ELR (cell line): ENCODE data around the gene CNNM3.
"Not testable (repeated sequence)": the region's sequence is repeated elsewhere in the genome, so short reads cannot be mapped to it uniquely, and the experiment has no call there.

Experiments
- DNase-seq: peaks from one replicate; pipeline ENCODE4 v3.0.0-alpha.2; 2015; ENCODE audit warnings: low read depth

CNNM3 gene

GRCh38 chr2:96816127-96816835, at the start of gene CNNM3:
TSS of gene CNNM3 (plus strand) at chr2:96816268. CDS start at chr2:96816278, 10 bp downstream.
- peak; percentile 95 for DNase-seq

DNA sequence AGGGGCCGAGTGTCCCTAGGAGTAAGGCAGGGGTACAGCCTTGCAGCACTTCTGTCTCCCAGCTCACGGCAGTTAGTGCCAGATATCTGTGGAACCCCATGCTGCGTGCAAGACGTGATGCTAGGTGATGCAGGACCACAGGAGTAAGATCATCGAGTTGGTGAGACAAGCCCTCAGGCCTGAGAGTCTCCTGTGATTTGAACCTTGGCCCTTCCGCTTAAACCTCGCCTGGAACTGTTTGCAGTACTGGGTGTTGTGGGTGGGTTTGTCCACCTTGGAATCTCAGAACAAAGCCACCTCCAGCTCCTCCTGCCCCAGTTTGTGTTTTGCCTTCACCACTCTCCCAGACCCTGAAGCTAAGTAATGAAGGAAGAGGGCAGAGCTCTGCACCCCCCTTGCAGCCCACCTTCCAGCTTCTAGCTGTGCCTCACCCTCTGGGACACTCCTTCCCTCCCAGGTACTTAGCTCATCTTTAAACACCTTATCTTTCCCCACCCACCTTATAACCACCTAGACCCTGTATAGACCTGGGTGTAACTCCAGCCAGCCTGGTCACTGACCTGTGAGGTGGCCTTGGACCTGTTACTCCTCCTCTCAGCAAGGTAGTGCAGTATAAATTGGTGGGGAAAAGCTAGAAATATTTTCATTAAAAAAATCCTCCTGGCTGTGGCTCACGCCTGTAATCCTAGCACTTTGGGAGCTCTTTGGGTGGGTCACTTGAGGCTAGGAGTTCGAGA, 48.8 kb upstream of the CNNM3 start:
- DNase-seq = no peak

- no peak for DNase-seq
Measured at GRCh38 chr2:96768083-96768561, 47.9 kb upstream of the CNNM3 start.

GRCh38 chr2:96769814-96770213, 46.3 kb upstream of the CNNM3 start:
- DNase-seq = no peak

- no peak for DNase-seq
Measured at GRCh38 chr2:96770442-96771202, 45.4 kb upstream of the CNNM3 start.

DNA sequence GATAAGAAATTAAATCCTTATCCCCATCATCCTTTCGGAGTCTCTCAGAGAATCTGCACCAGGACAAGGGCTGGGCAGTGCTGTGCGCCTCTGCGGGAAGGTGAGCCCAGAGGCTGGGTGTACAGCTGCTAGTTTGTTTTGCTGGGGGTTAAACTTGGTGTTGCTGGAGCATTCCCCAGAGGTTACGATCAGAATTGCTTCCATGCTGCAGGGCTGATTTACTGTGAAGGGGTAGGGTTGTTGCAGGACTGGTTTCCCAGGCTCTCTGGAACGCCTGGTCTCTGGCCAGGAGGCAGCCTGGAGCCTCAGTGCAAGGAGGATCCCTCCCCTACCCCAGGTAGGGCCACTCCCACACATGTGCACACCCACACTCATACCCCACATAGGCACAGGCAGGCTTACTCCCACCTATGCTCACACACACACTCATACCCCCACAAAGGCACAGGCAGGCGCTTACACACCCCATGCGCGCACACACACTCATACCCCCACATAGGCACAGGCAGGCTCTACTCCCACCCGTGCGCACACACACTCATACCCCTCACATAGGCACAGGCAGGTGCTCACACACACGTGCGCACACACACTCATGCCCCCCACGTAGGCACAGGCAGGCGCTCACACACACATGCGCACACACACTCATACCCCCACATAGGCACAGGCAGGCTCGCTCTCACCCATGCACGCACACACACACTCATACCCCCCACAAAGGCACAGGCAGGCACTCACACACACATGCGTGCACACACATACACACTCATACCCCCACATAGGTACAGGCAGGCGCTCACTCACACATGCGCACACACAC, 44.1 kb upstream of the CNNM3 start:
- no peak for DNase-seq

- DNase-seq = no peak
Measured at GRCh38 chr2:96772903-96773671, 43.0 kb upstream of the CNNM3 start.

GRCh38 chr2:96773922-96774321, 42.1 kb upstream of the CNNM3 start:
- no peak for DNase-seq

- peak; percentile 16 for DNase-seq
Measured at GRCh38 chr2:96775160-96775559, 40.9 kb upstream of the CNNM3 start.

DNA sequence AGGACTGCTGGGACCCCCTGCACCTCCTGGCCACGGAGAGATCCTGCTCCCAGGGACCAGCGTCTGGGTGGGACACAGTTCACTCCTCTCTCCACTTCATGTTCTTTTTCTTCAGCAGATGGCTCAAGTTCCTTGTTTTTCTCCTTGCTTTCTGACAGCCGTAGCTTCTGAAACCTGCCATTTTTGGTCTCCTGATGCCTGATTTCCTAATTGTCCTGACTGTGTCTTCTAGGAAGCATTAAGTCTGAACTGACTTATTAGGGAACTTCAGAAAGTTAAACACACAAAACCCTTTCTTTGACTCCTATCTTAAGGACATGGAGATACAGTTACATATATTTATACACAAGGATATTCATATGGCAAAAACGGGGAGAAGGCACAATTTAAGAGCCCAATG, 32.7 kb upstream of the CNNM3 start:
- DNase-seq = no peak

DNA sequence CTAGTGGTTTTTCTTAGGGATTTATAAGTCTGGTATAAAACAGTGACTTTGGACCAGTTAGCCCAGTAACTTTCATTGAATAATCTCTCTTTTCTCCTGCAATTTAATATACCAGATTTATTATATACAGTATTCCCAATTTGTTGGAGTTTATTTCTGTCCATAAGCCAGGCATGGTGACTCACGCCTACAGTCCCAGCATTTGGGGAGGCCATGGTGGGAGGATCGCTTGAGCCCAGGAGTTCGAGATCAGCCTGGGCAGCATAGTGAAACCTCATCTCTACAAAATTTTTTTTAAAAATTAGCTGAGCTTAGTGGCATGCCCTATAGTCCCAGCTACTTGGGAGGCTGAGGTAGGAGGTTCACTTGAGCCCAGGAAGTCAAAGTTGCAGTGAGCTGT, 28.7 kb upstream of the CNNM3 start:
- DNase-seq = no peak

DNA sequence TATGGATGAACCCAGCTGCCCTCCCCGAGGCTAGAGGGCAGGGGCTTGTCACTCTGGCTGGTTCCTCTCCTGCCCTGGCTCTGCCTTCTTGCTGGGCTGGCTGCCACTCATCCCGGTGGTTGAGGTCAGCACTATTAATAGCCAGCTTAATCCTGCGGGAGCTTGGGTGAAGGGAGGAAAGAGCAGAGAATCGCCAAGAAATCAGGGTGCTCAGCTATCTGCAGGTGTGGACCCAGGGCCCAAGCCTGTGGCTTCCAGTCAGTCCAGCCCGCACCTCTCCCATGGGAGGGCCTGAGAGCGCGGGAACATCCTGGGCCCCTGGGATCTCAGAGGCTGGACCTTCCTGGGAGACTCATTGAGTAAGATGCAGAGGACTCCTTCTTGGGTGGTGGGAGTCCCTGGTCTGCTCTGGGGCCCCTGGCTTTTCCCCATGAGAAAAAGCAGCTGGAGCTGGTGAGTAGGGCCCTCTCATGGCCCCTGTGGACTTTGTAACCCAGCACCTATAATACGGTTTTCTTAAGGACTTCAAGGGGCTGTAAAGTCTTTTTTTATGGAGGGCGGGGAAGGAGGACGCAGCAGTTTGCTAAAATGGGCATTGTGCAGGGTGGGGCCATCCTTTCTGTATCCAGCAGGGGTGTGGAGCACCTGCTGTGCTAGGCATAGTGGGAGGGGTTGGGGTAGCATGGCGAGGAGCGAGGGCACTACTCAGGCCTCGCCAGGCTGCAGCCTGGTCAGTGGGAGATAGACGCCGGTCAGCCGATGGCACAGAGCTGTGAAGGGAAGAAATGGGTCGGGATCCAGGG, 27.4 kb upstream of the CNNM3 start:
- no peak for DNase-seq

DNA sequence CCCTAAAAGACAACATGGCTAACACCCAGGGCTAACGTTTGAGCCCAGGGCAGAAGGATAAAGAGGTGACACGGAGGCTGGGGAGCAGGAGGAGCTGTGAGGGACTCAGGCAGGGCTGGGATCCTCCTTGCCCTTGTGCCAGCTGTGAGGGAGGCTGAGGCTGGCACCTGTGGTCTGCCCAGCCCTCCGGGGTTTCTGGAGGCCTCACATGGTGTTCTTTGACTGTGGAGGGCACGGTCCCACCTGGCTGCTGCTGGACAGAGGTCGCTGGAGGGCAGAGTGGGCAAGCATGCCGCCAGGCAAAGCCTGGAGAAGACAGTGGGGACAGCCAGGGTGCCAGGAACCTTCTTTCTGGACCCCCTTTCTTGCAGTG, 26.8 kb upstream of the CNNM3 start:
- DNase-seq = no peak

DNA sequence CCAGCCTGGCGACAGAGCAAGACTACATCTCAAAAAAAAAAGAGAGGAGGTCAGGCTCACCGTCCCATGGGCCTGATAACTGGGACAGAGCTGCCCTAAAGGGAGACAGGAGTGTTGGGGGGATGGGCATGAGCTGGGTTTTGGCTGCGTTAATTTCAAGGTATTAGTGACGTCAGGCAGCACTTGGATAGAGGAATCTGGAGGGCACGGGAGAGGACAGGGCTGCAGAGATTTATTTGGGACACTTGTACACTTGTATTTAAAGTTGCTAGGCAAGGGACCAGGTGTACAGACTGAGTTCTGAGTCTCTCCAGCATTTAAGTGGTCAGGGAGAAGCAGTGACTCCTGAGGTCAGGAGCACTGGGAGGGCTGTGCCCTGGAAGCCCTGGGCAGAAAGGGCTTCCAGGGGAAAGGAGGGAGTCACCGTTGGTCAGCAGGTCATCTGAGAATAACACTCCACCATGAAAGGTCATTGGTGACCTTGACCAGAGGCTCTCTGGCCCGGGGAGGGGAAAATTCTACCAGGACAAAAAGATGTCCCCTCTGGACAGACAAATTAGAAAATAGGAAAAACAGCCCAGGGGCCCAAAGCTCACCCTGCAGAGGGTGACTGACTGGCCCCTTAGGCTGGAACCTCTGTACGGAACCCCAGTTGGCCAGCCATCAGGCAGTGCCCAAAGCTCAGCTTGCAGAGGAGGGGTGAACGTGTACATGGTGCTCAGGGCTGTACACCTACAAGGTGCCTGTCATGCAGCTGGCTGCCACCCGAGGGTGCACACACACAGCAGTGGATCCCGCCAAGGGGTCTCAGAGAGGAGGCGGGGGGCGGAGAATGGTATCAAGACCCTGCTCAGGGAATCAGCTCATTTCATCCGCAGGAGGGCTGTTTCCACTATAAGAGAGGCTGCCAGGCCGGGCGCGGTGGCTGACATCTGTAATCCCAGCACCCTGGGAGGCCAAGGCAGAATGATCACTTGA, 23.0 kb upstream of the CNNM3 start:
- no peak for DNase-seq

DNA sequence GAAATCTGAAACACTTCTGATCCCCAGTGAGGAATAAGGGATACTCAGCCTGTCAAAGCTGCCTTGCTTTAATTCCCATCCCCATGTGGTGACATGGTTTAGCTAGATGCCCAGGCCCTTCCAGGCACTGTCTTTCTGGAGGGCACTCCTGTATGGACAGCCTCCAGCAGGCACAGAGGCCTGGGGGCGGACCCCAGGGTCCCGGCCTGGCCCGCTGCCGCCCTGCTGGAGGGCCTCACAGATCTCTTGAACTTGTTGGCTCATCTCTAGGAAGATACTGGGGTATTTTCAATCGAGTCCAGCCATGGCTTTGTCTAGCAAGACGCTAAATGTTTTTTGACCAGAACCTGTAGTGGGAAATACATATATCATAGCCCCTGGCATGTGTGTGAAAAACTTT, 21.0 kb upstream of the CNNM3 start:
- DNase-seq = no peak

DNA sequence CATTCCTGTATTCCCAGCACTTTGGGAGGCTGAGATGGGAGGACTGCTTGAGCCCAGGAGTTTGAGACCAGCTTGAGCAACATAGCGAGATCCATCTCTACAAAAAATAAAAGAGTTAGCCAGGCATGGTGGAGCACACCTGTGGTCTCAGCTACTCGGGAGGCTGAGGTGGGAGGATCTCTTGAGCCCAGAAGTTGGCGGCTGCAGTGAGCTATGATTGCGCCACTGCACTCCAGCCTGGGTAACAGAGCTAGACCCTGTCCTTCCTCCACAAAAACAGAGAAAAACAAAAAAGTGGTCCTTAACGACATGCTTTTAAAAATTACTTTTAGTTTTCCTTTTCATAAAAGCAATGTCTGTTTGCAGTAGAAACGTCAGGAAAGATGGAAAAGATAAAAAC, 19.6 kb upstream of the CNNM3 start:
- not testable (repeated sequence) for DNase-seq

DNA sequence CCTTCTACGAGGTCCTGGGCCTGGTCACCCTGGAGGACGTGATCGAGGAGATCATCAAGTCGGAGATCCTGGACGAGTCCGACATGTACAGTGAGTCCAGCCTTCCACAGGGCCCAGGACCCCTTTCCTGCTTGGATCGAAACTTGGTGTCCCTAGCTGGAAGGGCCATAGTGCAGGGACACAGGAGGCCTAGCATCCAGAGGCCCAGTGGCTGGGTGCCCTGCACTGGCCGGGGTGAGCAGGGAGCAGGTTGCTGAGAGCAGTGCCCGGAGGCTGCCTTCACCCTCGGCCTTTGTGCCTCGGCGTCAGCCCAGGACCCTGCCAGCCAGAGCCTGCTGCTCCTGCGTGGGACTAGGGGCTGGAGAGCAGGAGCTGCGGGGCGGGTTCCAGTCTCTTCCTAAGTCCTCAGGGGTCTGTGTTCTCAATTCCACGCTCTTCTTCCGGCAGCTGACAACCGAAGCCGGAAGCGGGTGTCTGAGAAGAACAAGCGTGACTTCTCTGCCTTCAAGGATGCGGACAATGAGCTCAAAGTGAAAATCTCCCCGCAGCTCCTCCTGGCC, 18.9 kb upstream of the CNNM3 start:
- DNase-seq = no peak

GRCh38 chr2:96798733-96799622, 17.1 kb upstream of the CNNM3 start:
- no peak for DNase-seq
